GM23338 (cell line): ENCODE data around the gene VPS52. TPM values are rescaled to one million over a fixed set of nuclear protein-coding genes. Genes with fewer than 3 reads are reported as not detected.

ENCODE experiments used
- ATAC-seq: fragments of 200-7000 bp; cut with Tn5 transposase; 3 replicates; pipeline ENCODE4 v1.9.1; 2020
- DNase-seq: peaks from one replicate; pipeline ENCODE4 v3.0.0-alpha.2; 2015; ENCODE audit warnings: low spot score
- H2AFZ ChIP-seq: fragments of 200-600 bp; sonication (generic); 2 replicates; pipeline ENCODE4 v1.8.0; 2016; ENCODE audit warnings: antibody characterized with exemption, mild to moderate bottlenecking, moderate library complexity
- H3F3A ChIP-seq: fragments of 200-600 bp; sonication (generic); replicated peaks from 2 replicates; pipeline ENCODE4 v1.8.0; 2017; ENCODE audit warnings: antibody characterized with exemption, mixed run types, low read depth
- H3K27ac ChIP-seq: fragments of 200-600 bp; sonication (generic); 2 replicates; pipeline ENCODE4 v1.6.1; 2016; ENCODE audit warnings: low read depth
- H3K27me3 ChIP-seq: fragments of 200-600 bp; sonication (generic); 2 replicates; pipeline ENCODE4 v1.8.0; 2016; ENCODE audit warnings: mild to moderate bottlenecking, mixed run types, moderate library complexity; ENCODE audit not compliant: insufficient read depth
- H3K36me3 ChIP-seq: fragments of 200-600 bp; sonication (generic); 2 replicates; pipeline ENCODE4 v1.8.0; 2016; ENCODE audit warnings: mild to moderate bottlenecking; ENCODE audit not compliant: insufficient read depth
- H3K4me1 ChIP-seq: fragments of 200-600 bp; sonication (generic); 2 replicates; pipeline ENCODE4 v1.8.0; 2016; ENCODE audit warnings: mild to moderate bottlenecking, moderate library complexity; ENCODE audit not compliant: insufficient read depth
- H3K4me2 ChIP-seq: fragments of 200-600 bp; sonication (generic); 2 replicates; pipeline ENCODE4 v1.7.1; 2017; ENCODE audit warnings: mixed run types
- H3K4me3 ChIP-seq: fragments of 200-600 bp; sonication (generic); 2 replicates; pipeline ENCODE4 v1.6.1; 2016; ENCODE audit warnings: mixed run types
- H3K79me2 ChIP-seq: fragments of 200-600 bp; sonication (generic); replicated peaks from 2 replicates; pipeline ENCODE4 v1.8.0; 2017; ENCODE audit warnings: mild to moderate bottlenecking; ENCODE audit not compliant: insufficient read depth
- H3K9me2 ChIP-seq: fragments of 200-600 bp; sonication (generic); 2 replicates; pipeline ENCODE4 v1.8.0; 2017; ENCODE audit not compliant: insufficient read depth
- H4K20me1 ChIP-seq: fragments of 200-600 bp; sonication (generic); replicated peaks from 2 replicates; pipeline ENCODE4 v1.8.0; 2017; ENCODE audit warnings: mild to moderate bottlenecking; ENCODE audit not compliant: insufficient read depth
- H3K27ac Mint-ChIP-seq: 2 replicates; pipeline ENCODE4 v1.8.0; 2020; ENCODE audit warnings: inconsistent platforms, mild to moderate bottlenecking, moderate library complexity, mixed read lengths
- H3K27me3 Mint-ChIP-seq: 3 replicates; pipeline ENCODE4 v1.8.0; 2022; ENCODE audit warnings: low read depth, mild to moderate bottlenecking, moderate library complexity, mixed read lengths, inconsistent platforms; ENCODE audit not compliant: insufficient read depth, poor library complexity
- H3K36me3 Mint-ChIP-seq: 3 replicates; pipeline ENCODE4 v1.8.0; 2021; ENCODE audit warnings: low read depth, mild to moderate bottlenecking, inconsistent platforms, moderate library complexity, mixed read lengths
- H3K4me1 Mint-ChIP-seq: 3 replicates; pipeline ENCODE4 v1.8.0; 2020; ENCODE audit warnings: mild to moderate bottlenecking, inconsistent platforms, mixed read lengths
- H3K4me3 Mint-ChIP-seq: 3 replicates; pipeline ENCODE4 v1.8.0; 2021; ENCODE audit warnings: moderate library complexity, mild to moderate bottlenecking, inconsistent platforms, mixed read lengths
- H3K9me3 Mint-ChIP-seq: 3 replicates; pipeline ENCODE4 v1.8.0; 2020; ENCODE audit warnings: moderate library complexity, mild to moderate bottlenecking, inconsistent platforms, mixed read lengths
- CREB1 ChIP-seq: fragments of 250-450 bp; sonication (Bioruptor Pico); IDR thresholded peaks from 2 replicates; pipeline ENCODE4 v1.5.0; 2020; ENCODE audit warnings: low read depth, mild to moderate bottlenecking, moderate library complexity
- EZH2 ChIP-seq: fragments of 200-600 bp; sonication (generic); IDR thresholded peaks from one replicate; pipeline ENCODE4 v1.8.0; 2017; ENCODE audit warnings: antibody characterized with exemption, mild to moderate bottlenecking, low read depth; ENCODE audit not compliant: unreplicated experiment
- EZH2phosphoT487 ChIP-seq: fragments of 200-600 bp; sonication (generic); IDR thresholded peaks from one replicate; pipeline ENCODE4 v1.8.1; 2018; ENCODE audit warnings: antibody characterized with exemption; ENCODE audit not compliant: unreplicated experiment
- JUNB ChIP-seq: IDR thresholded peaks from one replicate; pipeline ENCODE4 v1.6.1; 2016; ENCODE audit warnings: antibody characterized with exemption; ENCODE audit not compliant: unreplicated experiment
- NANOG ChIP-seq: IDR thresholded peaks from 2 replicates; pipeline ENCODE4 v1.6.1; 2016; ENCODE audit warnings: antibody characterized with exemption, borderline replicate concordance
- POLR2AphosphoS5 ChIP-seq: IDR thresholded peaks from 2 replicates; pipeline ENCODE4 v1.6.1; 2016; ENCODE audit warnings: antibody characterized with exemption, low read depth
- STAT1 ChIP-seq: IDR thresholded peaks from one replicate; pipeline ENCODE4 v1.6.1; 2016; ENCODE audit warnings: antibody characterized with exemption; ENCODE audit not compliant: unreplicated experiment
- ZNF114 ChIP-seq: fragments of 250-450 bp; sonication (Bioruptor Pico); IDR thresholded peaks from 2 replicates; pipeline ENCODE4 v1.5.0; 2020; ENCODE audit warnings: mild to moderate bottlenecking, moderate library complexity
- ZNF331 ChIP-seq: fragments of 250-450 bp; sonication (Bioruptor Pico); IDR thresholded peaks from 2 replicates; pipeline ENCODE4 v1.5.0; 2020; ENCODE audit warnings: low read depth, mild to moderate bottlenecking, moderate library complexity
- polyA plus RNA-seq: library from polyadenylated mRNA; unstranded; fragments of >200 nt; fragmentation: Nextera tagmentation; extraction: Ambion mirVana; gene quantifications from 2 replicates; pipeline ENCODE4 v1.2.1, GENCODE V29; 2016
- total RNA-seq: library from RNA; depleted of rRNA; stranded (reverse); fragments of >200 nt; shearing (Covaris generic); gene quantifications from 2 replicates; pipeline ENCODE4 v1.2.3, GENCODE V29; 2014
- TF ChIP-seq, protein P1 (sequence below), 2 experiments: fragments of 200-600 bp in 1 of 2; sonication (generic) in 1 of 2; conservative IDR thresholded peaks; 2 replicates each; pipeline versions ENCODE4 v1.5.1 to v1.6.1; 2016 to 2017; ENCODE audit warnings: antibody characterized with exemption in 2 of 2, low read depth in 2 of 2, mild to moderate bottlenecking in 2 of 2, moderate library complexity in 1 of 2
- TF ChIP-seq, protein P2 (sequence below): IDR thresholded peaks from one replicate; pipeline ENCODE4 v1.6.1; 2018; ENCODE audit warnings: antibody characterized with exemption; ENCODE audit not compliant: unreplicated experiment
- TF ChIP-seq, protein P3 (sequence below): fragments of 250-450 bp; sonication (Bioruptor Pico); IDR thresholded peaks from 2 replicates; pipeline ENCODE4 v1.5.0; 2020; ENCODE audit warnings: mild to moderate bottlenecking, moderate library complexity
- TF ChIP-seq, protein P4 (sequence below): IDR thresholded peaks from 2 replicates; pipeline ENCODE4 v1.6.1; 2016; ENCODE audit warnings: antibody characterized with exemption

VPS52 gene
- total and polyA plus RNA-seq, 2 experiments from 2014 or later = 27.9 to 31.1 TPM

DNA sequence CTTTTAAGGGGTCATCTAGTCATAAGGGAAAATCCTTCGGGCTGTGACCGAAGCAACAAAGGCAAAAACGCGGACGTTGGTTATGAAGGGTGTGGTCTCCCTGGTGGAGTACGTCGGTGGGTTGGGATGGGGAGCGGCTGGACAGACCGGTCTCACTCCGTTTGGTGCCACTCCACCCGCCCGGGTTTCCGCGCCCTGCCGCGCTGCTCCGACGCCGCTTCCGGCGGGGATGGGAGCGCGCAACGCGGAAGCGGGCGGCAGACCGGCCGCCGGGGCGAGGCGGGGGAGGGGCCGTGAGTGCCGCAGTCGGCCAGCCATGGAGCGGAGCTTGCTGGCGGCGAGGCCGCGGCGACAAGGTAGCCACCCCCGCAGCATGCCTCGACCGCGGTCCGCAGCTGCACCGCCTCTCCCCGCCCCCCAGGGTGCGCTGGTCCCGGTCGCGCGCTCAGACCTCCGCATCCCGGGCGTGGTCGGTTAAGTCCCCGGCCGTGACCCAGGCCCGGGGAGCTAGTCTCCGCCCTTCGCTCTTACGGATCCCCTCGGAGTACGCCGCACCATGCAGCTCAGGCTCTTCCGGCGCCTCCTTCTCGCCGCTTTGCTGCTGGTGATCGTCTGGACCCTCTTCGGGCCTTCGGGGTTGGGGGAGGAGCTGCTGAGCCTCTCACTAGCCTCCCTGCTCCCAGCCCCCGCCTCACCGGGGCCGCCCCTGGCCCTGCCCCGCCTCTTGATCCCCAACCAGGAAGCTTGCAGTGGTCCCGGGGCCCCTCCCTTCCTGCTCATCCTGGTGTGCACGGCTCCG is 5.4 kb upstream of the VPS52 start, which contains the start of gene B3GALT4:
TSS of gene B3GALT4 (plus strand) at position 260 of the 799 bp plus-strand sequence. CDS start at position 557, 297 bp downstream.
- Mint-ChIP-seq H3K27ac (peak within 1 kb of the TSS; percentile 96), H3K4me1 (peaks cover 40% of the 10 kb centered on the region), H3K9me3 (no peaks in the 10 kb centered on the region; the same call in 2 of the 3 replicates), H3K27me3 (peaks cover 29% of the 10 kb centered on the region), H3K36me3 (peaks cover 85% of the 10 kb centered on the region), H3K4me3 (peak within 1 kb of the TSS; percentile 97)
- Histone ChIP-seq H3K27ac (peak within 1 kb of the TSS; percentile 96), H4K20me1 (peaks cover 44% of the 10 kb centered on the region), H3K36me3 (peaks cover 42% of the 10 kb centered on the region), H3K4me2 (peak within 1 kb of the TSS; percentile 100), H3F3A (peaks cover 72% of the 10 kb centered on the region), H3K27me3 (no peaks in the 10 kb centered on the region), H2AFZ (no peak within 1 kb of the TSS), H3K9me2 (no peaks in the 10 kb centered on the region), H3K4me1 (peaks cover 48% of the 10 kb centered on the region), H3K79me2 (peaks cover 39% of the 10 kb centered on the region), H3K4me3 (peak within 1 kb of the TSS; percentile 99)
- ATAC-seq (peak; percentile 70), DNase-seq (peak; percentile 92)
- TF ChIP-seq EZH2 (no peak), ZNF331 (CRISPR knock-in tag) (no peak), CREB1 (CRISPR knock-in tag) (peak; percentile 70), JUNB (no peak), STAT1 (no peak), ZNF114 (CRISPR knock-in tag) (no peak), POLR2AphosphoS5 (peak; percentile 82), EZH2phosphoT487 (no peak), NANOG (no peak)
- TF ChIP-seq, protein P1, sequence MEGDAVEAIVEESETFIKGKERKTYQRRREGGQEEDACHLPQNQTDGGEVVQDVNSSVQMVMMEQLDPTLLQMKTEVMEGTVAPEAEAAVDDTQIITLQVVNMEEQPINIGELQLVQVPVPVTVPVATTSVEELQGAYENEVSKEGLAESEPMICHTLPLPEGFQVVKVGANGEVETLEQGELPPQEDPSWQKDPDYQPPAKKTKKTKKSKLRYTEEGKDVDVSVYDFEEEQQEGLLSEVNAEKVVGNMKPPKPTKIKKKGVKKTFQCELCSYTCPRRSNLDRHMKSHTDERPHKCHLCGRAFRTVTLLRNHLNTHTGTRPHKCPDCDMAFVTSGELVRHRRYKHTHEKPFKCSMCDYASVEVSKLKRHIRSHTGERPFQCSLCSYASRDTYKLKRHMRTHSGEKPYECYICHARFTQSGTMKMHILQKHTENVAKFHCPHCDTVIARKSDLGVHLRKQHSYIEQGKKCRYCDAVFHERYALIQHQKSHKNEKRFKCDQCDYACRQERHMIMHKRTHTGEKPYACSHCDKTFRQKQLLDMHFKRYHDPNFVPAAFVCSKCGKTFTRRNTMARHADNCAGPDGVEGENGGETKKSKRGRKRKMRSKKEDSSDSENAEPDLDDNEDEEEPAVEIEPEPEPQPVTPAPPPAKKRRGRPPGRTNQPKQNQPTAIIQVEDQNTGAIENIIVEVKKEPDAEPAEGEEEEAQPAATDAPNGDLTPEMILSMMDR (conservative IDR thresholded peaks at IDR 0.05; ENCODE audit: low read depth in 2 of 2) = peak; percentile 20 to 38
- TF ChIP-seq, protein P2, sequence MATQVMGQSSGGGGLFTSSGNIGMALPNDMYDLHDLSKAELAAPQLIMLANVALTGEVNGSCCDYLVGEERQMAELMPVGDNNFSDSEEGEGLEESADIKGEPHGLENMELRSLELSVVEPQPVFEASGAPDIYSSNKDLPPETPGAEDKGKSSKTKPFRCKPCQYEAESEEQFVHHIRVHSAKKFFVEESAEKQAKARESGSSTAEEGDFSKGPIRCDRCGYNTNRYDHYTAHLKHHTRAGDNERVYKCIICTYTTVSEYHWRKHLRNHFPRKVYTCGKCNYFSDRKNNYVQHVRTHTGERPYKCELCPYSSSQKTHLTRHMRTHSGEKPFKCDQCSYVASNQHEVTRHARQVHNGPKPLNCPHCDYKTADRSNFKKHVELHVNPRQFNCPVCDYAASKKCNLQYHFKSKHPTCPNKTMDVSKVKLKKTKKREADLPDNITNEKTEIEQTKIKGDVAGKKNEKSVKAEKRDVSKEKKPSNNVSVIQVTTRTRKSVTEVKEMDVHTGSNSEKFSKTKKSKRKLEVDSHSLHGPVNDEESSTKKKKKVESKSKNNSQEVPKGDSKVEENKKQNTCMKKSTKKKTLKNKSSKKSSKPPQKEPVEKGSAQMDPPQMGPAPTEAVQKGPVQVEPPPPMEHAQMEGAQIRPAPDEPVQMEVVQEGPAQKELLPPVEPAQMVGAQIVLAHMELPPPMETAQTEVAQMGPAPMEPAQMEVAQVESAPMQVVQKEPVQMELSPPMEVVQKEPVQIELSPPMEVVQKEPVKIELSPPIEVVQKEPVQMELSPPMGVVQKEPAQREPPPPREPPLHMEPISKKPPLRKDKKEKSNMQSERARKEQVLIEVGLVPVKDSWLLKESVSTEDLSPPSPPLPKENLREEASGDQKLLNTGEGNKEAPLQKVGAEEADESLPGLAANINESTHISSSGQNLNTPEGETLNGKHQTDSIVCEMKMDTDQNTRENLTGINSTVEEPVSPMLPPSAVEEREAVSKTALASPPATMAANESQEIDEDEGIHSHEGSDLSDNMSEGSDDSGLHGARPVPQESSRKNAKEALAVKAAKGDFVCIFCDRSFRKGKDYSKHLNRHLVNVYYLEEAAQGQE = no peak
- TF ChIP-seq, protein P3, sequence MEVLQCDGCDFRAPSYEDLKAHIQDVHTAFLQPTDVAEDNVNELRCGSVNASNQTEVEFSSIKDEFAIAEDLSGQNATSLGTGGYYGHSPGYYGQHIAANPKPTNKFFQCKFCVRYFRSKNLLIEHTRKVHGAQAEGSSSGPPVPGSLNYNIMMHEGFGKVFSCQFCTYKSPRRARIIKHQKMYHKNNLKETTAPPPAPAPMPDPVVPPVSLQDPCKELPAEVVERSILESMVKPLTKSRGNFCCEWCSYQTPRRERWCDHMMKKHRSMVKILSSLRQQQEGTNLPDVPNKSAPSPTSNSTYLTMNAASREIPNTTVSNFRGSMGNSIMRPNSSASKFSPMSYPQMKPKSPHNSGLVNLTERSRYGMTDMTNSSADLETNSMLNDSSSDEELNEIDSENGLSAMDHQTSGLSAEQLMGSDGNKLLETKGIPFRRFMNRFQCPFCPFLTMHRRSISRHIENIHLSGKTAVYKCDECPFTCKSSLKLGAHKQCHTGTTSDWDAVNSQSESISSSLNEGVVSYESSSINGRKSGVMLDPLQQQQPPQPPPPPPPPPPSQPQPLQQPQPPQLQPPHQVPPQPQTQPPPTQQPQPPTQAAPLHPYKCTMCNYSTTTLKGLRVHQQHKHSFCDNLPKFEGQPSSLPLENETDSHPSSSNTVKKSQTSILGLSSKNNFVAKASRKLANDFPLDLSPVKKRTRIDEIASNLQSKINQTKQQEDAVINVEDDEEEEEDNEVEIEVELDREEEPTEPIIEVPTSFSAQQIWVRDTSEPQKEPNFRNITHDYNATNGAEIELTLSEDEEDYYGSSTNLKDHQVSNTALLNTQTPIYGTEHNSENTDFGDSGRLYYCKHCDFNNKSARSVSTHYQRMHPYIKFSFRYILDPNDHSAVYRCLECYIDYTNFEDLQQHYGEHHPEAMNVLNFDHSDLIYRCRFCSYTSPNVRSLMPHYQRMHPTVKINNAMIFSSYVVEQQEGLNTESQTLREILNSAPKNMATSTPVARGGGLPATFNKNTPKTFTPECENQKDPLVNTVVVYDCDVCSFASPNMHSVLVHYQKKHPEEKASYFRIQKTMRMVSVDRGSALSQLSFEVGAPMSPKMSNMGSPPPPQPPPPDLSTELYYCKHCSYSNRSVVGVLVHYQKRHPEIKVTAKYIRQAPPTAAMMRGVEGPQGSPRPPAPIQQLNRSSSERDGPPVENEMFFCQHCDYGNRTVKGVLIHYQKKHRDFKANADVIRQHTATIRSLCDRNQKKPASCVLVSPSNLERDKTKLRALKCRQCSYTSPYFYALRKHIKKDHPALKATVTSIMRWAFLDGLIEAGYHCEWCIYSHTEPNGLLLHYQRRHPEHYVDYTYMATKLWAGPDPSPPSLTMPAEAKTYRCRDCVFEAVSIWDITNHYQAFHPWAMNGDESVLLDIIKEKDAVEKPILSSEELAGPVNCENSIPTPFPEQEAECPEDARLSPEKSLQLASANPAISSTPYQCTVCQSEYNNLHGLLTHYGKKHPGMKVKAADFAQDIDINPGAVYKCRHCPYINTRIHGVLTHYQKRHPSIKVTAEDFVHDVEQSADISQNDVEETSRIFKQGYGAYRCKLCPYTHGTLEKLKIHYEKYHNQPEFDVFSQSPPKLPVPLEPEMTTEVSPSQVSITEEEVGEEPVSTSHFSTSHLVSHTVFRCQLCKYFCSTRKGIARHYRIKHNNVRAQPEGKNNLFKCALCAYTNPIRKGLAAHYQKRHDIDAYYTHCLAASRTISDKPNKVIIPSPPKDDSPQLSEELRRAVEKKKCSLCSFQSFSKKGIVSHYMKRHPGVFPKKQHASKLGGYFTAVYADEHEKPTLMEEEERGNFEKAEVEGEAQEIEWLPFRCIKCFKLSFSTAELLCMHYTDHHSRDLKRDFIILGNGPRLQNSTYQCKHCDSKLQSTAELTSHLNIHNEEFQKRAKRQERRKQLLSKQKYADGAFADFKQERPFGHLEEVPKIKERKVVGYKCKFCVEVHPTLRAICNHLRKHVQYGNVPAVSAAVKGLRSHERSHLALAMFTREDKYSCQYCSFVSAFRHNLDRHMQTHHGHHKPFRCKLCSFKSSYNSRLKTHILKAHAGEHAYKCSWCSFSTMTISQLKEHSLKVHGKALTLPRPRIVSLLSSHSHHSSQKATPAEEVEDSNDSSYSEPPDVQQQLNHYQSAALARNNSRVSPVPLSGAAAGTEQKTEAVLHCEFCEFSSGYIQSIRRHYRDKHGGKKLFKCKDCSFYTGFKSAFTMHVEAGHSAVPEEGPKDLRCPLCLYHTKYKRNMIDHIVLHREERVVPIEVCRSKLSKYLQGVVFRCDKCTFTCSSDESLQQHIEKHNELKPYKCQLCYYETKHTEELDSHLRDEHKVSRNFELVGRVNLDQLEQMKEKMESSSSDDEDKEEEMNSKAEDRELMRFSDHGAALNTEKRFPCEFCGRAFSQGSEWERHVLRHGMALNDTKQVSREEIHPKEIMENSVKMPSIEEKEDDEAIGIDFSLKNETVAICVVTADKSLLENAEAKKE = no peak
- TF ChIP-seq, protein P4, sequence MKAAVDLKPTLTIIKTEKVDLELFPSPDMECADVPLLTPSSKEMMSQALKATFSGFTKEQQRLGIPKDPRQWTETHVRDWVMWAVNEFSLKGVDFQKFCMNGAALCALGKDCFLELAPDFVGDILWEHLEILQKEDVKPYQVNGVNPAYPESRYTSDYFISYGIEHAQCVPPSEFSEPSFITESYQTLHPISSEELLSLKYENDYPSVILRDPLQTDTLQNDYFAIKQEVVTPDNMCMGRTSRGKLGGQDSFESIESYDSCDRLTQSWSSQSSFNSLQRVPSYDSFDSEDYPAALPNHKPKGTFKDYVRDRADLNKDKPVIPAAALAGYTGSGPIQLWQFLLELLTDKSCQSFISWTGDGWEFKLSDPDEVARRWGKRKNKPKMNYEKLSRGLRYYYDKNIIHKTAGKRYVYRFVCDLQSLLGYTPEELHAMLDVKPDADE = no peak
